ENCODE data around the gene PARD3.

PARD3 gene

GRCh38 chr10:34476608-34477007, 338.5 kb downstream of the PARD3 start:
- Mint-ChIP-seq H3K4me3 (no peak overlapping the region), H3K4me1 (no peaks in the 10 kb centered on the region), H3K36me3 (ENCODE audit: low read depth) (no peaks in the 10 kb centered on the region), H3K27me3 (no peaks in the 10 kb centered on the region), H3K9me3 (no peaks in the 10 kb centered on the region), H3K27ac (no peak overlapping the region)
- ATAC-seq (no peak), DNase-seq (no peak)

DNA sequence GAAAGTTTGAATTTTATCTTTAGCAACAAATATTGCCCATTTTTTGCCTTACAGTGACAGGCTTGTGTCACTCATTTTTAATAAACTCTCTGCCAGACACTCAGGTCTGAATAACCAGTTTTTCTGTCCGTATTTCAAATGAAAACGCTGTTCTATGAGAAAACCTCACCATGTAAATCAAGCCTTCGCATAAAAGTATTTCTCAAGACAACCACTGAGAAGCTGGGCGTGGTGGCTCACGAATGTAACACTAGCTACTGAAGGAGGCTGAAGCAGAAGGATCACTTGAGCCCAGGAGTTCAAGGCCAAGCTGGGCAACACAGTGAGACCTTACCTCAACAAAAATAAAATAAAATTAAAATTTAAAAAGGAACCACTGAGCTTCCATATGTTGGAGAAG, 339.3 kb downstream of the PARD3 start:
- H3K27me3 Mint-ChIP-seq, result no peaks in the 10 kb centered on the region
- no peak for ATAC-seq
- no peaks in the 10 kb centered on the region for H3K4me1 Mint-ChIP-seq
- H3K9me3 Mint-ChIP-seq, result no peaks in the 10 kb centered on the region
- no peaks in the 10 kb centered on the region for H3K36me3 Mint-ChIP-seq (ENCODE audit: low read depth)
- H3K4me3 Mint-ChIP-seq, result no peak overlapping the region
- DNase-seq, result no peak
- no peak overlapping the region for H3K27ac Mint-ChIP-seq

- Mint-ChIP-seq H3K27ac (no peak overlapping the region), H3K36me3 (ENCODE audit: low read depth) (no peaks in the 10 kb centered on the region), H3K4me3 (no peak overlapping the region), H3K4me1 (no peaks in the 10 kb centered on the region), H3K27me3 (no peaks in the 10 kb centered on the region), H3K9me3 (no peaks in the 10 kb centered on the region)
- ATAC-seq (no peak), DNase-seq (no peak)
These were observed 339.8 kb downstream of the PARD3 start for GRCh38 chr10:34475274-34475646.

DNA sequence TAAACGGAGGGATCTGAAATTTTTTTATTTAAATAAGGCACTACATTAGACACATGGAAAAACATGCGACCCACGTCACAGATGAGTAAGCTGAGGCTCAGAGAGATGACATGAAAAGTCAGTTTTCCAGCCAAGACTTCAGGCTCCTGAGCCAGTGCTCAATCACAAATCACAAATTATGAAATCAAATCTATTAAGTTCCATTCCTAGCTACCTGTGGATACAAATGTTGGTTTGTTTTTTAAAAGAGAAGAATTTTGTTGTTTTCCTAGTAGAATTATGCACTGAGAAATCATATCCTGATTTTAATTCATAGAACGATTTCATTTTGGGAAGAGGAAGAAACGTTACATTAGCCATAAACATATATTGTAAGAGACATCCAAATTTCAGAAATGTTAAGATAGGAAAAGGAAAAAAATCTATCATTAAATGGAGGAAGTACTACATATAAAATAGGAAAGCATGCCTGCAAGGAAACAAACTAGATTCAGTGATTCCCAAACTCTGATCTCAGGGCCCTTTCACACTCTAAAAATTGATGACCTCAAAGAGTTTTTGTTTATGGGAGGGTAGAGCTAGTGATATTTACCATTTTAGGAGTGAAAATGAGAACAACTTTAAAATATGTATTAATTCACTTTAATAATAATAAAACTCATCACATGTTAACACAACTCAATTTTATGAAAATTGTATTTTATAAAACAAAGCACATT, 340.4 kb downstream of the PARD3 start:
- H3K4me3 Mint-ChIP-seq, result no peak overlapping the region
- DNase-seq, result no peak
- no peak overlapping the region for H3K27ac Mint-ChIP-seq
- no peak for ATAC-seq
- no peaks in the 10 kb centered on the region for H3K36me3 Mint-ChIP-seq (ENCODE audit: low read depth)
- H3K27me3 Mint-ChIP-seq, result no peaks in the 10 kb centered on the region
- H3K4me1 Mint-ChIP-seq, result no peaks in the 10 kb centered on the region
- H3K9me3 Mint-ChIP-seq, result no peaks in the 10 kb centered on the region

DNA sequence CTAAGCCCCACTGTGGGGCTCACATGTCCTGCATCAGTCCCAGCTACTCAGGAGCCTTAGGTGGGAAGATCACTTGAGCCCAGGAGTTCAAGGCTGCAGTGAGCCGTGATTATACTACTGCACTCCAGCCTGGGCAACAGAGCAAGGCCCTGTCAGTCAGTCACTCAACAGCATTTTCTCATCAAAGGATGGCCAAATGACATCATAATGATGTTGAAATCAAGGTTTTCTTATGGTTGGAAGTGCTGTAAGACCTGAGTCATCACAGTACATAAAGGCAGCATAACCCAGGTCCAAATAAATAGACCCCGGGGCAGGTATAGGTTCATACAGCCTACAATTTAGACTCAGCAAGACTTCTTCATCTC, 341.1 kb downstream of the PARD3 start:
- no peak overlapping the region for H3K4me3 Mint-ChIP-seq
- DNase-seq, result no peak
- H3K27ac Mint-ChIP-seq, result no peak overlapping the region
- no peaks in the 10 kb centered on the region for H3K36me3 Mint-ChIP-seq (ENCODE audit: low read depth)
- no peaks in the 10 kb centered on the region for H3K27me3 Mint-ChIP-seq
- no peak for ATAC-seq
- H3K4me1 Mint-ChIP-seq, result no peaks in the 10 kb centered on the region
- H3K9me3 Mint-ChIP-seq, result no peaks in the 10 kb centered on the region

DNA sequence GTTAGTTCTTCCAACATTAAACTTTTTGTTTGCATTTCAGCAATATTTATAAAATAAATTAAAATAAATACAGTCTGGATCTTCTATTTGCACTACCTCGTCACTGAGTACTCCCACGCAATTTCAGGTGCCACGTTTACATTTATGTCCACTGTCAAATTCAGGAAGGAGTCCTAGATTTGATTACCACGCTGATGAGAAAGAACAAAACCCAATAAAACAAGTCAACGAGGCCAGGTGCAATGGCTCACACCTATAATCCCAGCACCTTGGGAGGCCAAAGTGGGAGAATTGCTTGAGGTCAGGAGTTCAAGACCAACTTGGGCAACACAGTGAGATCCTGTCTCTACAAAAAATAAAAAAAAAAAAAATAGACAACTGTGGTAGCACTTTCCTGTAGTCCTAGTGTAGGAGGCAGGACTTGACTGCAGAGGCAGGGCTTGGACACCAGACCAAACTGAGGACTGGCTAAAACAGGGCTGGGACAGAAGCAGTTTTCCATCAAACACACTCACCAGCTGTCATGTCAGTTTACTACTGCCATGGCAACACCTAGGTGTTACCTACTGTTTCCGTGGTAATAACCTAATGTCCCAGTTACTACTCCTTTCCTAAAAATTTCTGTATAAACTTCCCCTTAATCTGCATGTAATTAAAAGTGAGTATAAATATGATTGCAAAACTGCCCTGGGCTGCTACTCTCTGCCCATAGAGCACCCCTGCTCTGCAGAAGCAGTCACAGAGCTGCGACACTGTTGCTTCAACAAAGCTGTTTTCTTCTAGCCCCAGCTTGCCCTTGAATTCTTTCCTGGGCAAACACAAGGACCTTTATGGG, 341.7 kb downstream of the PARD3 start:
- H3K36me3 Mint-ChIP-seq (ENCODE audit: low read depth), result no peaks in the 10 kb centered on the region
- no peak overlapping the region for H3K27ac Mint-ChIP-seq
- no peaks in the 10 kb centered on the region for H3K4me1 Mint-ChIP-seq
- no peaks in the 10 kb centered on the region for H3K27me3 Mint-ChIP-seq
- ATAC-seq (no peak), DNase-seq (no peak)
- H3K9me3 Mint-ChIP-seq, result no peaks in the 10 kb centered on the region
- H3K4me3 Mint-ChIP-seq, result no peak overlapping the region

- DNase-seq (no peak), ATAC-seq (no peak)
- no peaks in the 10 kb centered on the region for H3K27me3 Mint-ChIP-seq
- H3K4me3 Mint-ChIP-seq, result no peak overlapping the region
- no peaks in the 10 kb centered on the region for H3K9me3 Mint-ChIP-seq
- H3K4me1 Mint-ChIP-seq, result no peaks in the 10 kb centered on the region
- no peak overlapping the region for H3K27ac Mint-ChIP-seq
- no peaks in the 10 kb centered on the region for H3K36me3 Mint-ChIP-seq (ENCODE audit: low read depth)
These were observed 344.8 kb downstream of the PARD3 start for GRCh38 chr10:34470307-34470706.

- Mint-ChIP-seq H3K36me3 (ENCODE audit: low read depth) (no peaks in the 10 kb centered on the region), H3K9me3 (no peaks in the 10 kb centered on the region)
These were observed 345.6 kb downstream of the PARD3 start for GRCh38 chr10:34469446-34469845.

DNA sequence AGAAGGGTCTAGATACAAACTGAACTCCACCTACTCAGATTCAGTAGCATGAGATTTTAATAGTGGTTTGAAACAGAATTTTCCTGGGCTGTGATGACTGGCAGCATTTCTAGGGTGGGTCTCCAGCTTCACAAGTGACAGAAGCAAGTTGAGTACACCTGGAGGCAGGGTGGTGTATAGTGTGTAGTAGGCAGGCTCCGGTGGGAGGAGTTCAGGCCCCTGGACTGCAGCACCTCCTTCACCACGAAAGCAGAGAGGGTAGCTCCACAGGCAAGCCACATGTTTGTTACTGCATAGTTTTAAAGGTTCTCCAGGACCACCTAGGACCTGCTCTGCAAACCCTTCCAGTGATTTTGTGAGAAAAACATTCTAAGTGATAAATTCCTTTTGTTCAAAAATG, 347.2 kb downstream of the PARD3 start:
- ATAC-seq (no peak), DNase-seq (no peak)
- no peak overlapping the region for H3K27ac Mint-ChIP-seq
- no peaks in the 10 kb centered on the region for H3K36me3 Mint-ChIP-seq (ENCODE audit: low read depth)
- no peak overlapping the region for H3K4me3 Mint-ChIP-seq
- no peaks in the 10 kb centered on the region for H3K27me3 Mint-ChIP-seq
- no peaks in the 10 kb centered on the region for H3K9me3 Mint-ChIP-seq
- no peaks in the 10 kb centered on the region for H3K4me1 Mint-ChIP-seq

More at GRCh38 chr10:34469446-34469845, 345.6 kb downstream of the PARD3 start:
- DNase-seq (no peak), ATAC-seq (no peak)
- Mint-ChIP-seq H3K27ac (no peak overlapping the region), H3K4me1 (no peaks in the 10 kb centered on the region), H3K4me3 (no peak overlapping the region), H3K27me3 (no peaks in the 10 kb centered on the region)

DNA sequence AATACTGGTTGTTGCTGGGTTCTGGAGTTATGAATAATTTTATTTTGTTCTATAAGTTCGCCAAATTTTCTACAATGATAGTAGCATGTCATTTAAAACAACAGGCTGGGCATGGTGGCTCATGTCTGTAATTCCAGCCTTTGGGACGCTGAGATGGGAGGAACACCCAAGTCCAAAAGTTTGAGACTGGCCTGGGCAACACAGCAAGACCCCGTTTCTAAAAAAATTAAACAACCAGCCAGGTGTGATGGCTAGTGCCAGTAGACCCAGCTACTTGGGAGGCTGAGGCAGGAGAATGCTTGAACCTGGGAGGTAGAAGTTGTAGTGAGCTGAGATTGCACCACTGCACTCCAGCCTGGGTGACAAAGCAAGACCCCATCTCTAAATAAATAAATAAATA, 347.7 kb downstream of the PARD3 start:
- no peaks in the 10 kb centered on the region for H3K9me3 Mint-ChIP-seq
- no peaks in the 10 kb centered on the region for H3K27me3 Mint-ChIP-seq
- H3K27ac Mint-ChIP-seq, result no peak overlapping the region
- no peak overlapping the region for H3K4me3 Mint-ChIP-seq
- DNase-seq (no peak), ATAC-seq (no peak)
- H3K36me3 Mint-ChIP-seq (ENCODE audit: low read depth), result no peaks in the 10 kb centered on the region
- no peaks in the 10 kb centered on the region for H3K4me1 Mint-ChIP-seq

- Mint-ChIP-seq H3K27me3 (no peaks in the 10 kb centered on the region), H3K27ac (no peak overlapping the region), H3K4me3 (no peak overlapping the region), H3K9me3 (no peaks in the 10 kb centered on the region), H3K4me1 (no peaks in the 10 kb centered on the region), H3K36me3 (ENCODE audit: low read depth) (no peaks in the 10 kb centered on the region)
- ATAC-seq (no peak), DNase-seq (no peak)
These were observed 349.4 kb downstream of the PARD3 start for GRCh38 chr10:34465678-34466077.

DNA sequence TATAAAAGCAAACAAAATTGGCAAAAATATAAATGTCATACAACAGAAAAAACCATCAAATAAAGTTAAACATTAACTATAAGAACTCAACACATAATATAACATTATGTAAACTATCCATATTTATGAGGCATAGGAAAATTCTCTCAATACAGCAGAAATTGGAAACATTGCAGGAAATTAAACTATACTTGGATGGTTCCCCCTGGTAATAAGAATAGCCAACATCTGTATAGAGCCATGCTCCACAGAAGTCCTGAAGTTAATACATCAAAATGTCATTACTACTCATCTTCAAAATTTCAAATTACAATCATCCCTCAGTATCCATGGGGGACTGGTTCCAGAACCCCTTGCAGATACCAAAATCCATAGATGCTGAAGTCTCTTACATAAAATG, 350.5 kb downstream of the PARD3 start:
- Mint-ChIP-seq H3K27ac (no peak overlapping the region), H3K9me3 (no peaks in the 10 kb centered on the region)

GRCh38 chr10:34464000-34464399, 351.1 kb downstream of the PARD3 start:
- DNase-seq, result no peak

More for the DNA sequence above, 350.5 kb downstream of the PARD3 start:
- H3K4me1 Mint-ChIP-seq, result no peaks in the 10 kb centered on the region
- no peak overlapping the region for H3K4me3 Mint-ChIP-seq
- H3K36me3 Mint-ChIP-seq (ENCODE audit: low read depth), result no peaks in the 10 kb centered on the region
- DNase-seq, result no peak
- ATAC-seq, result no peak
- H3K27me3 Mint-ChIP-seq, result no peaks in the 10 kb centered on the region

GRCh38 chr10:34462993-34463392, 352.1 kb downstream of the PARD3 start:
- Mint-ChIP-seq H3K36me3 (ENCODE audit: low read depth) (no peaks in the 10 kb centered on the region), H3K9me3 (no peaks in the 10 kb centered on the region), H3K4me1 (no peaks in the 10 kb centered on the region), H3K27me3 (no peaks in the 10 kb centered on the region), H3K27ac (no peak overlapping the region), H3K4me3 (no peak overlapping the region)
- ATAC-seq, result no peak
- no peak for DNase-seq

More at GRCh38 chr10:34464000-34464399, 351.1 kb downstream of the PARD3 start:
- Mint-ChIP-seq H3K9me3 (no peaks in the 10 kb centered on the region), H3K27me3 (no peaks in the 10 kb centered on the region), H3K4me3 (no peak overlapping the region), H3K27ac (no peak overlapping the region), H3K36me3 (ENCODE audit: low read depth) (no peaks in the 10 kb centered on the region), H3K4me1 (no peaks in the 10 kb centered on the region)
- no peak for ATAC-seq

- ATAC-seq (no peak), DNase-seq (no peak)
- Mint-ChIP-seq H3K36me3 (ENCODE audit: low read depth) (no peaks in the 10 kb centered on the region), H3K4me1 (no peaks in the 10 kb centered on the region), H3K27ac (no peak overlapping the region), H3K4me3 (no peak overlapping the region), H3K9me3 (no peaks in the 10 kb centered on the region), H3K27me3 (no peaks in the 10 kb centered on the region)
These were observed 353.0 kb downstream of the PARD3 start for GRCh38 chr10:34462056-34462455.
